ENCODE data around the gene SLC23A2.
"Not testable (repeated sequence)": the region's sequence is repeated elsewhere in the genome, so short reads cannot be mapped to it uniquely, and the experiment has no call there.

SLC23A2 gene

GRCh38 chr20:5001174-5002076 lies at the start of gene SLC23A2:
TSS of gene SLC23A2 (minus strand) at chr20:5001510. CDS start at chr20:4932562, 68,948 bp downstream.
- DNase-seq, result peak; percentile 86

- DNase-seq, result no peak
Measured at GRCh38 chr20:5046656-5047339, 45.5 kb upstream of the SLC23A2 start.

DNA sequence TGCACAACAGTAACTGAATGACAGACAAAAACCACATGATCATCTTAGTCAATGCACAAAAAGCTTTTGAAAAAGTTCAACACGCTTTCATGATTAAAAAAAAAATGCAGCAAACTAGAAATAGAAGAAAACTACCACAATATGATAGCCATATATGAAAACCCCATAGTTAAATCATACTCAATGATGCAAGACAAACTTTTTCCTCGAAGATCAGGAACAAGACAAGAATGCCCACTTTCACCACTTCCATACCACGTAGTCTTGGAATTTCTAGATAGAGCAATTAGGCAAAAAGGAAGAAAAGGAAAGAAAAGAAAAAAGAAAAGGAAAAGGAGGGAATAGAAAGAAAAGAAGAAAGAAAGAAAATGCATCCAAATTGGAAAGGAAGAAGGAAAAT lies 44.6 kb upstream of the SLC23A2 start:
- no peak for DNase-seq

DNA sequence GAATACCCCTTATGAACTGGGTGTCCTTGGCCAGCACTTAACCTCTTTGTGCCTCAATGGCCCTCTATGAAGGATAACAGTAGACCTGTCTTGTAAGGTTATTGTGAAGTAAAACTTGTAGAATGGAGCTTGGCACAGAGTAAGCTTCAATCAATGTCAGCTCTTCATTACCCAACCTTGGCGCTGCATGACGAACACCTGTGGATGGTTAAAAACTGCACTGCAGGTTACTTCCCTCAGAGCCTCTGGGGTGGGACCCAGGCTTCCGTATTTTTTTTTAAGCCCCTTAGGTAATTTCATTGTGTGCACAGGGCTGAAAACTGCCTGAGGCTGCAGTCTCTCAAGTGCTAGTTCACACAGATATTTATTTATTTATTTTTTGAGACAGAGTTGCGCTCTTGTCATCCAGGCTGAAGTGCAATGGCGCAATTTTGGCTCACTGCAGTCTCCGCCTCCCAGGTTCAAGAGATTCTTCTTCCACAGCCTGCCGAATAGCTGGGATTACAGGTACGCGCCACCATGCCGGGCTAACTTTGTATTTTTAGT lies 42.8 kb upstream of the SLC23A2 start:
- no peak for DNase-seq

GRCh38 chr20:5041433-5041832 lies 40.1 kb upstream of the SLC23A2 start:
- DNase-seq, result no peak

DNA sequence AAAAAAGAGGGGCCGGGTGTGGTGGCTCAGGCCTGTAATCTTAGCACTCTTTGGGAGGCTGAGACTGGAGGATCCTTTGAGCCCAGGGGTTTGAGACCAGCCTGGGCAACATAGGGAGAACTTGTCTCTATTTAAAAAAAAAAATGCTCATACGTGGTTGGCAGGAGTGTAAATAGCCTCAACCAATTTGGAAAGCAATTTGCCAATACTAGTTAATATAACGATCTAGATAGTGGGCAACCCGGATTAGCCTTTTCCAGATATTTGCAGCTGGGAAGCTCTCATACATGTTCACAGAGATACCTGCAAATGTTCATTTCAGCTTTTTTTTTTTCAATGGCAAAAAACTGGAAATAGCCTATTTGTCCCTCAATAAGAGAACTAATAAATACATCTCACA lies 39.0 kb upstream of the SLC23A2 start:
- DNase-seq, result no peak

GRCh38 chr20:5039889-5040288 lies 38.6 kb upstream of the SLC23A2 start:
- DNase-seq, result no peak

DNA sequence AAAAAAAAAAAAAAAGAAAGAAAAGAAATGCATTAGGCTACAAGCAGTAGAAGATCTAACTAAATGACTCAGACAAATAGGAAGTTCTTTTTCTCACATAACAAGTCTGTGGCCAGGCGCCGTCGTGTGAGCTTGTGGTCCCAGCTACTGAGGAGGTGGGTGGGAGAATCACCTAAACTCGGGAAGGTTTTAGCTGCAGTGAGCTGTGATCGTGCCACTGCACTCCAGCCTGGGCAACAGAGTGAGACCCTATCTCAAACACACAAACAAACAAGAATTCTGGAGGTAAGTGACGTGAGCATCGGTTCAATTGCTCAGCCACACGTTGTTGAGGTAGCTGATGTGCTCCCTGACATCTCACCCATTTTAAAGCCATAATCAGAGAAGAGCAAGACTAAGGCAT lies 37.9 kb upstream of the SLC23A2 start:
- DNase-seq, result no peak

DNA sequence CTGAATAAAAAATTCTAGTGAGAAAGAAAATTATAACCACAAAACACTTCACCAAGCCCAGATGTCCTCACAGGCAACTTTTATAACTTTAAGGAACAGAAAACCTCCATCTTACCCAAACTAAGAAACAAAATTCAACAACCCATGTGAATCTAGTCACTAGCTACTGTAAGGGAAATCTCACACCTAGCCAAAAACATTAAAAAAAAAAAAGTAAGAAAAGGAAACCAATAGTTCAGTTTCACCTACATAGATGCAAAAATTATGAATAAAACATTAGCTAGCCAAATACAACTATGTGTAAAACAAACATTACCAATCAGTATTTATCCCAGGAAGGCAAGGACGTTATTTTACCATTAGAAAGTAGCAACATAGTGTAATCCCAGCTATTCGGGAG lies 35.5 kb upstream of the SLC23A2 start:
- DNase-seq, result no peak

- not testable (repeated sequence) for DNase-seq
Measured at GRCh38 chr20:5035518-5035917, 34.2 kb upstream of the SLC23A2 start.

DNA sequence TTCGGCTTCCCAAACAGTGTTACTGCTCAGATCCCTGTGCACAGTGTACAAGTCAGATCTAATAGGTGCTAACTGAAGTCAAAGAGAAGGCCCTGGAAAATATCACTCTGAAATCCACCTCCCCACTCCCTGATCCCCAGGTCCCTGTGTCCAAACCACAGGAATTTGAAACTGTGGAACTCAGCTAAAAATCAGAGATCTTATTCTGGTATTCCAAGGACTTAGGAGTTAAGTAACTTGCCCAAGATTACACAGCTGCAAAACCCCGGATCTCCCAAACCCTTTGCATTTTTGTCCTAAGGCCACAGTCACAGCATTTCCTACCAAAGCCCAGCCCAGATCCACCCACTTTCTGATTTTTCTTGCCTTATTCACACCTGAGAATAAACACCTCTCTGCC lies 32.3 kb upstream of the SLC23A2 start:
- no peak for DNase-seq

DNA sequence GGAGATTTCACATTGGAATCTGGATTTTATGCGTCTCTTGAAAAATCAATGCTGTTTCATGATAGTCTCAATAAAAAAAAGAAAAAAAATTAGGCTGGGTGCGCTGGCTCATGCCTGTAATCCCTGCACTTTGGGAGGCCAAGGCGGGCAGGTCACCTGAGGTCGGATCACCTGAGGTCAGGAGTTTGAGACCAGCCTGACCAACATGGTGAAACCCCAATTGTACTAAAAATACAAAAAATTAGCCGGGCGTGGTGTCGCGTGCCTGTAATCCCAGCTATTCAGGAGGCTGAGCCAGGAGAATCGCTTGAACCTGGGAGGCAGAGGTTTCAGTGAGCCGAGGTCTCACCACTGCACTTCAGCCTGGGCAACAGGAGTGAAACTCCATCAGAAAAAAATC lies 30.4 kb upstream of the SLC23A2 start:
- DNase-seq, result not testable (repeated sequence)

DNA sequence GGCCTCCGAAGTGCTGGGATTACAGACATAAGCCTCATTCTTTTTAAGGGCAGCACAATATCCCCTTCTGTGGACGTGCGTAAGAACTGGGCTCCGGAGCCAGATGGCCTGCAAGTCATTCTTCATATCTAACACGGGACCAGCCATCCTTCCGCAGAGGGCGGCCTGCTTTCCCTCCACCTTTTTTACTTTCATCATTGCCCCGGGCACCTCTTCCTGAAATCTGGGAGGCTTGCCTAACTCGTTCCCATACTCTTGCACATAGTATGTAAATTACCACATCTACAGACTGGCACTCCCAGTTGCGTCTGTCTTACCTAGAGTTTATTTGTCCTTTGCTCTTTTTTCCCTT lies 29.9 kb upstream of the SLC23A2 start:
- DNase-seq, result no peak

DNA sequence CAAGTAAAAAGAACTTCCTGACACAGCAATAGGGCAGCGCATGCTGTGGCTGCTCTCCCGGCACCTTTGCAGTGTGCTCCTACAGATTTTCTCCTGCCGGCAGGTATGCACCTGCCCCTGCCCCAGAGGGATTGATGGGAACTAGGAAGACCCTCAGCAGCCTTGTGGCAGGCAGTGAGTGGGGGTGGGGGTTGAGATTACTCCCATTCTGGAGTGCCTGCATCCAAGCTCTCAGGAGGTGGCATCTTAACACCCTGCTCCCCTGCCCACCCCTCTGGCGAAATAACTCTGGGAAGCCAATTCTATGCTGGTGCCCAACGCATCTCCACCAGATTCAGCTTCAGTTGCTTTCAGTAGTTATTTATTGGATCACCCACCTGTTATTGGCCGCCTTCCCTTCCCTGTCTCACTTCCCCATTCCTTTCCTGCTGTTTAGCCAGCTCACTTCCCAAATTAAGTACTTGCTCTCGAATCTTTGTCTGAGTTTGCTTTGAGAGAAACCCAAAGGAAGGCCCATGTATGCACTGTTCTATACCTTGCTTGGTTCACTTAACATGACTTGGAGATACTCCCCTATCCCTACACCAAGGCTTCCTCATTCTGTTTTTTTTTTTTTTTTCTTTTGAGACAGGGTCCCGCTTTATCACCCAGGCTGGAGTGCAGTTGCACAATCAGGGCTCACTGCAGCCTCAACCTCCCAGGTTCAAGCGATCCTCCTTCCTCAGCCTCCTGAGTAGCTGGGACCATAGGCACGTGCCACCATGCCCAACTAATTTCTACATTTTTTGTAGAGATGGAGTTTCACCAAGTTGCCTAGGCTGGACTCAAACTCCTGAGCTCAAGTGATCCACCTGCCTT lies 29.3 kb upstream of the SLC23A2 start:
- DNase-seq, result no peak

DNA sequence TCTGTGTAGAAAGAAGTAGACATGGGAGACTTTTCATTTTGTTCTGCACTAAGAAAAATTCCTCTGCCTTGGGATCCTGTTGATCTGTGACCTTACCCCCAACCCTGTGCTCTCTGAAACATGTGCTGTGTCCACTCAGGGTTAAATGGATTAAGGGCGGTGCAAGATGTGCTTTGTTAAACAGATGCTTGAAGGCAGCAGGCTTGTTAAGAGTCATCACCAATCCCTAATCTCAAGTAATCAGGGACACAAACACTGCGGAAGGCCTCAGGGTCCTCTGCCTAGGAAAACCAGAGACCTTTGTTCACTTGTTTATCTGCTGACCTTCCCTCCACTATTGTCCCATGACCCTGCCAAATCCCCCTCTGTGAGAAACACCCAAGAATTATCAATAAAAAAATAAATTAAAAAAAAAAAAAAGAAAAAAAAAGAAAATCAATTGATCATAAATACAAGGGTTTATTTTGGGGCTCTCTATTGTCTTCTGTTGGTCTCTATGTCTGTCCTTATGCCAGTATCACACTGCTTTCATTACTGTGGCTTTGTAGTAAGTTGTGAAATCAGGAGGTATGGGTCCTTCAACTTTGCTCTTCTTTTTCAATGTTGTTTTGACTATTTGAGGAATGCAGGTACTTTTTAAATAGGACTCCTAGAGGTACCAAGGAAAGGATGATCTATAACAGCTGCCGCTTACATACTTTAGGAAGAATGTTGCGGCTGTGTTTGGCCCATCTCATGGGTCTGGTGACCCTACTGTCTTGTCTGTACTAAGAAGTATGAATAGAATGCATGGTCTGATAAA lies 27.1 kb upstream of the SLC23A2 start:
- DNase-seq, result not testable (repeated sequence)

DNA sequence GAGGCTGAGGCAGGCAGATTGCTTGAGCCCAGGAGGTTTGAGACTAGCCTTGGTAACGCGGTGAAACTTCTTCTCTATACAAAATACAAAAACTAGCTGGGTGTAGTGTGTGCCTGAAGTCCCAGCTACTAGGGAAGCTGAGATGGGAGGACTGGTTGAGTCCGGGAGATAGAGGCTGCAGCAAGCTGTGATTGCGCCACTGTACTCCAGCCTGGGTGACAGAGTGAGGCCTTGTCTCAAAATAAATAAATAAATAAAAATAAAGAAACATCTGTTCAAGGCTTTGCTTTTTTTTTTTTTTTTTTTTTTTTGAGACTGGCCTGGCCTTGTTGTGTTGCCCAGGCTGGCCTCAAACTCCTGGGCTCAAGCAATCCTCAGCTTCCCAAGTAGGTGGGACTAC lies 23.7 kb upstream of the SLC23A2 start:
- DNase-seq, result no peak

DNA sequence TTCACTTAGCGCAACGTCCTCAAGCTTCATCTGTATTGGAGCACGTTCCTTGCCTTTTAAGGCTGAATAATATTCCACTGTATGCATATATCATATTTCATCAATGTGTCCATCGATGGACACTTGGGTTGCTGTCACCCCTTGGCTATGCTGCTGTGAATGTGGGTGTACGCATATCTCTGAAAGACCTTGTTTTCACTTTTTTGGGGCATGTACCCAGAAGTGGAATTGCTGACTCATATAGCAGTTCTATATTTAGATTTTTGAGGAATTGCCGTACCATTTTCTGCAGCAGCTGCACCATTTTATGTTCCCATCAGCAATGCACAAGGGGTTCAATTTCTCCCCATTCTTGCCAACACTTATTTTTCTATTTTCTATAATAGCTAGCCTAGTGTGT lies 22.8 kb upstream of the SLC23A2 start:
- no peak for DNase-seq

DNA sequence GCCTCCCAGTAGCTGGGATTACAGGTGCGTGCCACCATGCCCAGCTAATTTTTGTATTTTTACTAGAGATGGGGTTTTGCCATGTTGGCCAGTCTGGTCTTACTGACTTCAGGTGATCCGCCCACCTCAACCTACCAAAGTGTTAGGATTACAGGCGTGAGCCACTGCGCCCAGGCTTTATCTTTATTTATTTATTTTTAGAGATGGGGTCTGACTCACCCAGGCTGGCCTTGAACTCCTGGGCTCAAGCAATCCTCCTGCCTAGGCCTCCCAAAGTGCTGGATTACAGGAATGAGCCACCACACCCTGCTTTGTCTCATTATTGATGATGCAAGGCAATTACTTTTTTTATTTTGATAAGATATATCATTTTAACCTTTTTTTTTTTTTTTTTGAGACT lies 21.9 kb upstream of the SLC23A2 start:
- DNase-seq, result not testable (repeated sequence)

DNA sequence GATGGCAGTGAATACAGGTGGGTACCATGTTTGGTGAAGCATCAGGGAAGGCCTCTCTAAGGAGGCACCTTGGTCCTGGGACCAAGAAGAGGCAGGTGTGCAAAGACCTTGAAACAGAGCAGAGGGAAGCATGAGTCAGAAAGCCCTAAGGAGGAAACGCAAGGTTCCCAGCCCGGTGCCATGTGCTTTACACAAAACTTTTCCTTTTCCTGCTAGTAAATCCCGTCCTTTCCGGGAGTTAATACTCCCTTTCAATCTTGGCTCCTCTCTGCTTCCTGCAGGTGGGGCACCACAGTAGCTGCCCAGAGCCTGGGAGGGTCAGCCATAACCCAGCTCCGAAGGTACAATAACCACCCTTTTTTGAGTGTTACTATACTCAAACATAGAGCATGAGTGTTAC lies 19.4 kb upstream of the SLC23A2 start:
- DNase-seq, result no peak

DNA sequence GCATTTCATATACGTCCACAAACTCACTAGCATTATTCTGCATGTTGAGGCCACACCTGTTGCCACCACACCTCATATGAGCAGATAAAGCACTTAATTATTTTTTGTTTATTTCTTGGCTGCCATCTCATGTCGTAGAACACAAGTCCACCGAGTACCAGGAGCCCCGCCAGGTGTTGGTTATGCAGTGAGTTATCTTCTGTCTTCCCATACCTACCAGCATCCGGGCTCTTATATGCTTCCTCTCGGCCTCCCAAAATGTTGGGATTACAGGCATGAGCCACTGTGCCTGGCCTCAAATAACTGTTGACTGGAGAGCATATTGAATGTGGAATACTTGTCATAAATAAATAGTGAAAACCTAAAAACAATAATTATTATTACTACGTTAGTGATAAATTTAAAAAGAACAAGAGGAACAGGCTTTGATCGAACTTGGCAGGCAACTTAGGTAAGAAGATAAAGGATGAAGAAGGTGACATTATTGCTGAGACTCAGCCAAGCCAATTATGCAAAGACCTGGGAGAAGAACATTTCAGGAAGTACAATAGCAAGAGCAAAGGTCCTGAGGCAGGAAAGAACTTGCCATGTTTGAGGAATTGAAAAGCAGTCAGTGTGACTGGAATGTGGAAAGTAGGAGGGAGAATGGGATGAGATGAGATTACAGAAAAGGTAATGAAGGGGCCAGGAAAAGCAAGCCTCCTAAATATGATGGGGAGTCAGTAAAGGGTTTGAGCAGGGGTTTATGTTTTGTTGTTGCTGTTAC lies 12.6 kb upstream of the SLC23A2 start:
- DNase-seq, result no peak

- DNase-seq, result no peak
Measured at GRCh38 chr20:5008759-5009158, 7.4 kb upstream of the SLC23A2 start.
